GM12801 (cell line): ENCODE results near the gene DGAT2.

Experiments
- CTCF ChIP-seq: IDR thresholded peaks from one replicate; pipeline ENCODE4 v1.5.1; 2011; ENCODE audit warnings: control low read depth; ENCODE audit not compliant: insufficient read length; ENCODE audit errors: extremely low read depth

The DGAT2 gene

GRCh38 chr11:75800728-75801361, 32.3 kb downstream of the DGAT2 start:
- TF ChIP-seq CTCF, result no peak

GRCh38 chr11:75801362-75802020, 32.9 kb downstream of the DGAT2 start:
- TF ChIP-seq CTCF, result no peak

DNA sequence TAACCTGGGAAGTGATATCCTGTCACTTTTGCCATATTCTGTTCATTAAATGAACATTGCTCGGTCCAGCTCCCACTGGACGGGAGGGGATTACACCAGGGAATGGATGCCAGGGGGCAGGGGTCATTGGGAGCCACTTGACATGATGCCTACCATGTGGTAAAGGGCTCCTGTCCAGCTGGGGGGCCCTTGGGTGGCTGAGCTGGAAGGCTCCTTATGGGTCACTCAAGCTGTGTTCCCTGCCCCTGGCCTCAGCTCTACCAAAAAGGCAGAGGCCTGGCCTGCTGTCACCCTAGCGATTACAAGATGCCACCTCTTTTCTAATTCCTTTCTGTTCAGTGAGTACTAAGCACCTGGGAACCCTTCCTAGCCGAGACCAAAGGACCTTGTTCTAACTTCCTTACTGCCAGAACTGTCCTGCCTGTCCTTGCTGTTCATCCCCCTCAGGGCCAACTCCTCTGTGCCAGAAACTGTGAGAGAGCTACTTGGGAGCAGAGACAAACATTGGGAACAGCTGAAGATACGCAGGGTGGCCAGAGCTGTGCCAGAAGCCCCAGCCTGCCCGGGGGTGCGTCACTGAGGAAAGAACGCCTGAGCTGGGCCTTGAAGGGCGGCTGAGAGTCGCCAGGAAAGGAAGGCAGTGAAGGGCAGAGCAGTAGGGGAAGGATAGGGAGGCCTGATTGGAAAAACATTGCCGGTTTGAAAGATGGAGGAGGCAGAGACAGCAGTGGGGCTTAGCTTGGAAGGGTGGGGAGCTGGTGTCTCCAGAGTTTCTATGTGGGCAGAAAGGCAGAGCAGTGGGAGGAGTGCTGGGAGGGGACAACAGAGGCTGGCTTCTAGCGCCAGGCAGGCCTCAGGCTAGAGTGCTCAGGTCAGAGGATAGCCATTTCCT, 33.7 kb downstream of the DGAT2 start:
- TF ChIP-seq CTCF, result no peak

- peak; percentile 67 for TF ChIP-seq CTCF
These were observed 34.6 kb downstream of the DGAT2 start for GRCh38 chr11:75802913-75803820.

DNA sequence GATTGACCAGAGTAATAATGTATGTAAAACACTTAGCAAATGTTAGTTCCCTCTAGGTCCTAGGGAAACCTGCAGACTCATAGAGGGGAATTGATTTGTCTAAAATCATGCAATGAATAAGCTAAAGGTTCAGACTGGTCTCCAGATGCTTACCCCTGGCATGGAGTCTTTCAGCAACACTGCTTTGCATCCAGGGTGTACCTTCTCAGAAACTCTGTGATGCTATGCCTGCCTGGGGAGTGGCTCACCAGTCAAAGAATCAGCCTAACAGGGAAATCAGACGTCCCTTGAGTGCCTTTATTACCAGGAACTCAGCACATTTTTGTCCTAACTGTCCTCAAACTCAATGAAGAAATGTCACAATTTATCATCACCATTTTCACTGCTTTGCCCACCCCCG, 40.5 kb downstream of the DGAT2 start:
- TF ChIP-seq CTCF, result no peak

DNA sequence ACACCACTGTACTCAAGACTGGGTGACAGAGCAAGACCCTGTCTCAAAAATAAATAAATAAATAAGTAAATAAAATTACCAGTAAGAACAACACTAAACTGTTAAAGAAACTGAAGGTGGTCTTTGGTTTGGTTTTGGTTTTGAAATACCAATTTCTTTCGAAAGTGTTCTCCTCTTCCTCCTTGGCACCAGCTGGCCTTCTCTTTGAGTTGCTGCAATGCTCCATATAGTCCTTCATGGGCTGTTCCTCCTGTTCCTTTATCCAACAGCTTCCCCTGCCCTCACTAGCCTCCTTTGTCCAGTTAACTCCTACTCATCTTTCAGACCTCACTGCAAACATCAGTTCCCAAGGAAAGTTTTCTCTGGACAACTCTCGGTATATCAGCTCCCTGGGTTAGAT, 41.4 kb downstream of the DGAT2 start:
- no peak for TF ChIP-seq CTCF
